SK-N-SH treated with all-trans-retinoic acid at 6 μM for 48 hours (cell line): ENCODE results near the gene SSU72.

ENCODE experiments used
- ATAC-seq: fragments of 200-7000 bp; cut with Tn5 transposase; 3 replicates; pipeline ENCODE4 v1.9.1; 2020; ENCODE audit warnings: mild to moderate bottlenecking, moderate library complexity
- ARNTL ChIP-seq: fragments of 450-650 bp; formaldehyde crosslinking; IDR thresholded peaks from 2 replicates; pipeline ENCODE4 v1.5.0; 2020; ENCODE audit warnings: low read depth, mild to moderate bottlenecking, moderate library complexity, borderline replicate concordance
- BACH2 ChIP-seq: fragments of 250-450 bp; sonication (Bioruptor Pico); IDR thresholded peaks from 2 replicates; pipeline ENCODE4 v1.9.0; 2021; ENCODE audit warnings: mild to moderate bottlenecking, borderline replicate concordance
- CREB5 ChIP-seq: fragments of 250-450 bp; sonication (Bioruptor Pico); IDR thresholded peaks from 2 replicates; pipeline ENCODE4 v1.5.1; 2020; ENCODE audit warnings: low read depth, mild to moderate bottlenecking, moderate library complexity
- CSDC2 ChIP-seq: fragments of 250-450 bp; sonication (Bioruptor Pico); IDR thresholded peaks from 2 replicates; pipeline ENCODE4 v1.5.0; 2020; ENCODE audit warnings: mild to moderate bottlenecking, moderate library complexity
- CSRNP3 ChIP-seq: fragments of 250-450 bp; sonication (Bioruptor Pico); IDR thresholded peaks from 2 replicates; pipeline ENCODE4 v1.5.1; 2021; ENCODE audit warnings: mild to moderate bottlenecking, moderate library complexity
- ESRRG ChIP-seq: fragments of 250-450 bp; sonication (Bioruptor Pico); IDR thresholded peaks from 2 replicates; pipeline ENCODE4 v1.6.1; 2021; ENCODE audit warnings: mild to moderate bottlenecking
- ISL1 ChIP-seq: fragments of 250-450 bp; sonication (Bioruptor Pico); IDR thresholded peaks from 2 replicates; pipeline ENCODE4 v2.1.2; 2022; ENCODE audit warnings: mild to moderate bottlenecking, moderate library complexity
- OSR1 ChIP-seq: fragments of 250-450 bp; sonication (Bioruptor Pico); IDR thresholded peaks from 2 replicates; pipeline ENCODE4 v1.8.0; 2022; ENCODE audit warnings: moderate library complexity, mild to moderate bottlenecking, inconsistent platforms
- PATZ1 ChIP-seq: fragments of 250-450 bp; sonication (Bioruptor Pico); IDR thresholded peaks from 2 replicates; pipeline ENCODE4 v1.8.0; 2020; ENCODE audit warnings: mild to moderate bottlenecking, moderate library complexity, borderline replicate concordance
- PPARA ChIP-seq: fragments of 250-450 bp; sonication (Bioruptor Pico); IDR thresholded peaks from 2 replicates; pipeline ENCODE4 v1.5.0; 2020; ENCODE audit warnings: mild to moderate bottlenecking, borderline replicate concordance
- TCF4 ChIP-seq: fragments of 250-450 bp; sonication (Bioruptor Pico); IDR thresholded peaks from 2 replicates; pipeline ENCODE4 v1.8.0; 2021; ENCODE audit warnings: mild to moderate bottlenecking, moderate library complexity, borderline replicate concordance
- TOX ChIP-seq: fragments of 250-450 bp; sonication (Bioruptor Pico); IDR thresholded peaks from 2 replicates; pipeline ENCODE4 v1.8.0; 2021; ENCODE audit warnings: mild to moderate bottlenecking, moderate library complexity, borderline replicate concordance
- TSHZ2 ChIP-seq: fragments of 250-450 bp; sonication (Bioruptor Pico); IDR thresholded peaks from 2 replicates; pipeline ENCODE4 v1.5.0; 2020; ENCODE audit warnings: mild to moderate bottlenecking, moderate library complexity
- ZFP3 ChIP-seq: fragments of 250-450 bp; sonication (Bioruptor Pico); IDR thresholded peaks from 2 replicates; pipeline ENCODE4 v1.5.0; 2020; ENCODE audit warnings: mild to moderate bottlenecking, moderate library complexity
- ZNF565 ChIP-seq: fragments of 450-650 bp; formaldehyde crosslinking; conservative IDR thresholded peaks from 2 replicates; pipeline ENCODE4 v1.5.0; 2020; ENCODE audit warnings: low read depth, mild to moderate bottlenecking, moderate library complexity
- ZNF70 ChIP-seq: fragments of 450-650 bp; formaldehyde crosslinking; IDR thresholded peaks from 2 replicates; pipeline ENCODE4 v1.5.0; 2020; ENCODE audit warnings: mild to moderate bottlenecking, moderate library complexity
- ZNF8 ChIP-seq: fragments of 450-650 bp; formaldehyde crosslinking; IDR thresholded peaks from 2 replicates; pipeline ENCODE4 v1.5.0; 2020; ENCODE audit warnings: mild to moderate bottlenecking, moderate library complexity

Gene SSU72

GRCh38 chr1:1615256-1616044, 40.8 kb upstream of the SSU72 start, which contains the start of gene MIB2:
Gene MIB2 (plus strand): TSS chr1:1615500. CDS start chr1:1623453, 7,953 bp downstream.
- TF ChIP-seq ESRRG (CRISPR knock-in tag) (no peak), PATZ1 (0 out of 2 replicates have a peak, but pooled peaks have one; percentile 31)
- ATAC-seq = peak; percentile 89

GRCh38 chr1:1614954-1615255, 40.2 kb upstream of the SSU72 start:
- ATAC-seq = no peak; the same call in 2 of the 3 replicates
- TF ChIP-seq TSHZ2 = no peak
- TF ChIP-seq PATZ1 = no peak
- no peak for TF ChIP-seq CSRNP3 (CRISPR knock-in tag)
- TF ChIP-seq ESRRG (CRISPR knock-in tag) = no peak
- TF ChIP-seq BACH2 = no peak
- TF ChIP-seq ZNF8 (CRISPR knock-in tag) = no peak
- TF ChIP-seq TOX = no peak
- TF ChIP-seq ARNTL (CRISPR knock-in tag) = no peak
- no peak for TF ChIP-seq OSR1 (CRISPR knock-in tag)
- no peak for TF ChIP-seq ZFP3 (CRISPR knock-in tag)

- ATAC-seq = peak; percentile 2; the same call in 2 of the 3 replicates
- TF ChIP-seq CSDC2 (no peak), ZNF70 (CRISPR knock-in tag) (no peak), CSRNP3 (CRISPR knock-in tag) (no peak), ZNF565 (CRISPR knock-in tag) (no peak), PPARA (CRISPR knock-in tag) (no peak), TCF4 (no peak), TOX (no peak), CREB5 (no peak), PATZ1 (no peak), ZFP3 (CRISPR knock-in tag) (no peak), OSR1 (CRISPR knock-in tag) (no peak), ISL1 (CRISPR knock-in tag) (no peak), ZNF8 (CRISPR knock-in tag) (no peak), TSHZ2 (no peak)
Observed at GRCh38 chr1:1614204-1614953, 39.7 kb upstream of the SSU72 start.
